Astrocyte (in vitro differentiated cells and primary cell): ENCODE measurements around the gene CENPI. TPM values are rescaled to one million over a fixed set of nuclear protein-coding genes. Genes with fewer than 3 reads are reported as not detected.

ENCODE experiments used
- DNase-seq: peaks from one replicate; pipeline ENCODE4 v3.0.0-alpha.2; 2010; ENCODE audit warnings: low read depth
- FAIRE-seq: peaks from 2 replicates; lab custom pipeline; 2011; peaks lifted over from hg19 to GRCh38; lab: Jason Lieb, UNC
- H2AFZ ChIP-seq: 2 replicates; pipeline ENCODE4 v1.6.0; 2012; ENCODE audit warnings: low read depth, low read length, inconsistent platforms
- H3K27ac ChIP-seq: 2 replicates; pipeline ENCODE4 v1.5.1; 2011; ENCODE audit warnings: low read depth, low read length, inconsistent platforms
- H3K27me3 ChIP-seq: 2 replicates; pipeline ENCODE4 v1.6.0; 2011; ENCODE audit warnings: low read length, inconsistent platforms; ENCODE audit not compliant: insufficient read depth
- H3K36me3 ChIP-seq: 2 replicates; pipeline ENCODE4 v1.5.1; 2011; ENCODE audit warnings: low read length, inconsistent platforms; ENCODE audit not compliant: insufficient read depth
- H3K4me1 ChIP-seq: 2 replicates; pipeline ENCODE4 v1.5.1; 2011; ENCODE audit warnings: low read length, inconsistent platforms; ENCODE audit not compliant: insufficient read depth
- H3K4me2 ChIP-seq: 2 replicates; pipeline ENCODE4 v1.6.0; 2012; ENCODE audit warnings: low read length, inconsistent platforms
- H3K4me3 ChIP-seq: 2 replicates; pipeline ENCODE4 v1.5.1; 2011; ENCODE audit warnings: low read depth, mild to moderate bottlenecking, low read length, inconsistent platforms; ENCODE audit not compliant: insufficient read depth
- H3K79me2 ChIP-seq: 2 replicates; pipeline ENCODE4 v1.6.0; 2012; ENCODE audit warnings: mild to moderate bottlenecking, low read length, inconsistent platforms; ENCODE audit not compliant: insufficient read depth
- H3K9ac ChIP-seq: 2 replicates; pipeline ENCODE4 v1.6.0; 2012; ENCODE audit warnings: mild to moderate bottlenecking, low read length, inconsistent platforms
- H3K9me3 ChIP-seq: 2 replicates; pipeline ENCODE4 v1.5.1; 2012; ENCODE audit warnings: low read depth, mild to moderate bottlenecking, low read length, inconsistent platforms; ENCODE audit not compliant: insufficient read depth
- H4K20me1 ChIP-seq: 2 replicates; pipeline ENCODE4 v1.6.0; 2012; ENCODE audit warnings: low read length, inconsistent platforms; ENCODE audit not compliant: insufficient read depth
- H3K27ac Mint-ChIP-seq: one replicate; pipeline ENCODE4 v1.8.0; 2021; ENCODE audit warnings: mild to moderate bottlenecking, mixed read lengths; ENCODE audit not compliant: unreplicated experiment
- H3K27me3 Mint-ChIP-seq: one replicate; pipeline ENCODE4 v1.8.0; 2021; ENCODE audit warnings: low read depth, mixed read lengths; ENCODE audit not compliant: unreplicated experiment
- H3K36me3 Mint-ChIP-seq: one replicate; pipeline ENCODE4 v1.8.0; 2021; ENCODE audit warnings: low read depth, mixed read lengths; ENCODE audit not compliant: unreplicated experiment
- H3K4me1 Mint-ChIP-seq: one replicate; pipeline ENCODE4 v1.8.0; 2021; ENCODE audit warnings: low read depth, mixed read lengths; ENCODE audit not compliant: unreplicated experiment
- H3K4me3 Mint-ChIP-seq: one replicate; pipeline ENCODE4 v1.8.0; 2021; ENCODE audit warnings: mild to moderate bottlenecking, moderate library complexity, mixed read lengths; ENCODE audit not compliant: unreplicated experiment
- H3K9me3 Mint-ChIP-seq: one replicate; pipeline ENCODE4 v1.8.0; 2021; ENCODE audit warnings: mild to moderate bottlenecking, mixed read lengths; ENCODE audit not compliant: unreplicated experiment
- EZH2 ChIP-seq: IDR thresholded peaks from 2 replicates; pipeline ENCODE4 v1.6.1; 2012; ENCODE audit warnings: mild to moderate bottlenecking, low read length, inconsistent platforms; ENCODE audit not compliant: insufficient read depth
- total RNA-seq: library from RNA; stranded (reverse); gene quantifications from 2 replicates; pipeline ENCODE4 v1.2.1, GENCODE V29; 2021
- TF ChIP-seq, protein P1 (sequence below): IDR thresholded peaks from 2 replicates; pipeline ENCODE4 v1.5.1; 2011; ENCODE audit warnings: low read depth, mild to moderate bottlenecking, inconsistent platforms, low read length, moderate library complexity; ENCODE audit not compliant: insufficient read depth

Gene CENPI
- total RNA-seq, 1 donor from 2014 or later = 5.0 TPM

DNA sequence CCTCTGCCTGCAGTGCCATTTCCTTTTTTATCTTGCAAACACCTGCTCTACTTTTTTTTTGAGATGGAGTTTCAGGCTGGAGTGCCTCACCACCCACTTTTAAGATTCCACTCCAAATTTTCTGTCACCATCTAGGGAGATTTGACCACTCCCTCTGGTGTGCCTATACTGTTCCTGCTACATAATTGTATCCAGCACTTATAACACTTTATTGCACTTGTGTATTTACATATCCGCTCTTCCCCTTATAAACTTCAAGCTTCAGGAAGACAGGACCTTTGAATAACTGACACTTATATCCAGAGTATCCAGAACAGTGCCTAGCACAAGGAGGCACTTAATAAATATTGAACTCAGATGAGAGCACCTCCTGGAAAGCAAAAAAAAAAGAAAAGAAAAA, 6.2 kb upstream of the CENPI start:
- Histone ChIP-seq H3K4me3 (no peak overlapping the region), H2AFZ (no peak overlapping the region), H3K27ac (no peak overlapping the region), H3K4me1 (no peaks in the 10 kb centered on the region), H4K20me1 (no peaks in the 10 kb centered on the region), H3K27me3 (no peaks in the 10 kb centered on the region), H3K4me2 (no peak overlapping the region), H3K79me2 (no peaks in the 10 kb centered on the region), H3K36me3 (no peaks in the 10 kb centered on the region), H3K9me3 (no peaks in the 10 kb centered on the region), H3K9ac (no peak overlapping the region)
- TF ChIP-seq EZH2 = no peak
- TF ChIP-seq, protein P1, sequence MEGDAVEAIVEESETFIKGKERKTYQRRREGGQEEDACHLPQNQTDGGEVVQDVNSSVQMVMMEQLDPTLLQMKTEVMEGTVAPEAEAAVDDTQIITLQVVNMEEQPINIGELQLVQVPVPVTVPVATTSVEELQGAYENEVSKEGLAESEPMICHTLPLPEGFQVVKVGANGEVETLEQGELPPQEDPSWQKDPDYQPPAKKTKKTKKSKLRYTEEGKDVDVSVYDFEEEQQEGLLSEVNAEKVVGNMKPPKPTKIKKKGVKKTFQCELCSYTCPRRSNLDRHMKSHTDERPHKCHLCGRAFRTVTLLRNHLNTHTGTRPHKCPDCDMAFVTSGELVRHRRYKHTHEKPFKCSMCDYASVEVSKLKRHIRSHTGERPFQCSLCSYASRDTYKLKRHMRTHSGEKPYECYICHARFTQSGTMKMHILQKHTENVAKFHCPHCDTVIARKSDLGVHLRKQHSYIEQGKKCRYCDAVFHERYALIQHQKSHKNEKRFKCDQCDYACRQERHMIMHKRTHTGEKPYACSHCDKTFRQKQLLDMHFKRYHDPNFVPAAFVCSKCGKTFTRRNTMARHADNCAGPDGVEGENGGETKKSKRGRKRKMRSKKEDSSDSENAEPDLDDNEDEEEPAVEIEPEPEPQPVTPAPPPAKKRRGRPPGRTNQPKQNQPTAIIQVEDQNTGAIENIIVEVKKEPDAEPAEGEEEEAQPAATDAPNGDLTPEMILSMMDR = no peak
- no peaks in the 10 kb centered on the region for H3K27me3 Mint-ChIP-seq
- DNase-seq (no peak), FAIRE-seq (no peak)
- H3K36me3 Mint-ChIP-seq = no peaks in the 10 kb centered on the region
- H3K9me3 Mint-ChIP-seq = no peaks in the 10 kb centered on the region
- H3K4me1 Mint-ChIP-seq = no peaks in the 10 kb centered on the region
- H3K4me3 Mint-ChIP-seq = no peak overlapping the region
- no peak overlapping the region for H3K27ac Mint-ChIP-seq

DNA sequence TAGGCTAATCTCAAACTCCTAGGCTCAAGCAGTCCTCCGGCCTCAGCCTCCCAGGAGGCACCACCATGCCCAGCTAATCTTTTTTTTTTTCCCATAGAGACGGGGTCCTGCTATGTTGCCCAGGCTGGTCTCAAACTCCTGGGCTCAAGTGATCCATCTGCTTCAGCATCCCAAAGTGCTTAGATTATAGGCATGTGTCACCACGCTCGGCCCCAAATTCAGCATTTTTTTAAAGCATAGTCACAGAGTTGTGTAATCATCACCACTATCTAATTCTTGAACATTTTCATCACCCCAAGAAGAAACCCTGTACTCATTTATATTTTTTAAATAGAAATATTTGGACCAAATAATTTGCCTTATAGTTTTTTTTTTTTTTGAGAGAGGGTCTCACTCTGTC, 10.3 kb downstream of the CENPI start:
- Histone ChIP-seq H3K9me3 (no peaks in the 10 kb centered on the region), H2AFZ (no peak overlapping the region), H4K20me1 (no peaks in the 10 kb centered on the region), H3K9ac (no peak overlapping the region), H3K4me2 (no peak overlapping the region), H3K4me3 (no peak overlapping the region), H3K79me2 (no peaks in the 10 kb centered on the region), H3K27me3 (no peaks in the 10 kb centered on the region), H3K4me1 (no peaks in the 10 kb centered on the region), H3K36me3 (peaks cover 5% of the 10 kb centered on the region), H3K27ac (no peak overlapping the region)
- DNase-seq (peak; percentile 16), FAIRE-seq (peak; percentile 37)
- Mint-ChIP-seq H3K9me3 (no peaks in the 10 kb centered on the region), H3K36me3 (no peaks in the 10 kb centered on the region), H3K4me1 (no peaks in the 10 kb centered on the region), H3K27me3 (no peaks in the 10 kb centered on the region), H3K27ac (no peak overlapping the region), H3K4me3 (no peak overlapping the region)
- TF ChIP-seq, protein P1 = no peak
- TF ChIP-seq EZH2 = no peak

DNA sequence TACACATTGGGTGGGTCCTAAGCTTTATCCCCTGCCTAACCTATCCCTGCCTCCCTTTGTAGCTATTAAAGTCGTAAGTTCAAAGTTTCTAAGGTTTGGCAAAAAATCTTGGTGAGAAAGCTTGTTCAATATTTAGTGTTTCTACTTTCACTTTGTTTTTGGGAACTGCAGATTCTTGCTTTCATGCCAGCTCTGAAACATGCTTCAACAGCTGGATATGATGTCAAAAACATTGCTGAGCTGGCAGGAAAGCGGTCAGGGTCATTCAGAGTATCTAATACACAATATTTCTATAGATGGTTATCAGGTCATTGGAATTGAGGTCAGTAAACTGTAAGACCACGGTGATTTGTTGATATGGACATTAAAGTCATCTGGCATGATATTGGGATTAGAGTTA, 19.7 kb downstream of the CENPI start:
- Histone ChIP-seq H3K4me2 (no peak overlapping the region), H3K27me3 (no peaks in the 10 kb centered on the region)
- H3K36me3 Mint-ChIP-seq = no peaks in the 10 kb centered on the region

More for the DNA sequence above, 19.7 kb downstream of the CENPI start:
- Histone ChIP-seq H4K20me1 (no peaks in the 10 kb centered on the region), H2AFZ (no peak overlapping the region), H3K27ac (no peak overlapping the region), H3K9me3 (no peaks in the 10 kb centered on the region), H3K36me3 (no peaks in the 10 kb centered on the region), H3K9ac (no peak overlapping the region), H3K4me1 (no peaks in the 10 kb centered on the region), H3K4me3 (no peak overlapping the region), H3K79me2 (no peaks in the 10 kb centered on the region)
- no peaks in the 10 kb centered on the region for H3K27me3 Mint-ChIP-seq
- H3K4me1 Mint-ChIP-seq = no peaks in the 10 kb centered on the region
- TF ChIP-seq, protein P1 = no peak
- TF ChIP-seq EZH2 = no peak
- no peak for DNase-seq
- no peak overlapping the region for H3K4me3 Mint-ChIP-seq
- peak; percentile 26 for FAIRE-seq
- no peak overlapping the region for H3K27ac Mint-ChIP-seq
- H3K9me3 Mint-ChIP-seq = no peaks in the 10 kb centered on the region
